Activated CD8-positive, alpha-beta memory T cell treated with anti-CD3 and anti-CD28 coated beads, Interleukin-2, amount 50 U/mL, for 1 hour (primary cell): ENCODE results near the gene TERB2.
"Not testable (repeated sequence)": the region's sequence is repeated elsewhere in the genome, so short reads cannot be mapped to it uniquely, and the experiment has no call there.

ENCODE experiments used
- DNase-seq: peaks from one replicate; pipeline ENCODE4 v3.0.0-alpha.2; 2020; ENCODE audit errors: extremely low read depth

TERB2 gene

DNA sequence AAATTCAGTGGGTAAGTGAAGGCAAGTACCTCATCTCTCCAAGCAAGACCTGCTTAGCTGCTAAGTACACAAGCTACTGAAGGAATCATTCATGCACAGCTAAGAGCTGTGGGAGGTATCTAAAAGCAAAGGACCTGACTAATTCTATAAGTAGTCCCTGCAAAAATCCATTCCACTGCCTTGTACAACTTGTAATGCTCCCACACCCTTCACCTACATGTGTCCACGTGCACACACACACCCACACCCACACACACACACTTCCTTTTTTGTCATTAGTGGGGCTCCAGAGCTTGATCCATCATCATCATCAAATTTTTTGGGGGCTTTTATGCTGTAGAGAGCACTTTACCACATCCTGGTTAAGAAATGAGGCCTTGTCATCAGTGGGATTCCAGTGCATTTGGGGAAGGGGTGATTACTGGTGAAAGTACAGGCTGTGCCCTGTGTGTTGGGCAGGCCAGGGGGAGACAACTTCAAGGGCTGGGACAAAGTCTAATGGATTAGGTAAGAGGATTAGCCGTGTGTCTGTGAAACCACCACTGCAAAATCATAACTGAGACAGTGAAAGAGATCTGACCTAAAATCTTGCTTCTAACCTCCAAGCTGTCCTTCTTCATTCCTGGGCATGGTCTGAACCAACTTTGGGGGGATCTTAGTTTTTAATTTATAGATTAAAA, 47.4 kb downstream of the TERB2 start:
- not testable (repeated sequence) for DNase-seq

DNA sequence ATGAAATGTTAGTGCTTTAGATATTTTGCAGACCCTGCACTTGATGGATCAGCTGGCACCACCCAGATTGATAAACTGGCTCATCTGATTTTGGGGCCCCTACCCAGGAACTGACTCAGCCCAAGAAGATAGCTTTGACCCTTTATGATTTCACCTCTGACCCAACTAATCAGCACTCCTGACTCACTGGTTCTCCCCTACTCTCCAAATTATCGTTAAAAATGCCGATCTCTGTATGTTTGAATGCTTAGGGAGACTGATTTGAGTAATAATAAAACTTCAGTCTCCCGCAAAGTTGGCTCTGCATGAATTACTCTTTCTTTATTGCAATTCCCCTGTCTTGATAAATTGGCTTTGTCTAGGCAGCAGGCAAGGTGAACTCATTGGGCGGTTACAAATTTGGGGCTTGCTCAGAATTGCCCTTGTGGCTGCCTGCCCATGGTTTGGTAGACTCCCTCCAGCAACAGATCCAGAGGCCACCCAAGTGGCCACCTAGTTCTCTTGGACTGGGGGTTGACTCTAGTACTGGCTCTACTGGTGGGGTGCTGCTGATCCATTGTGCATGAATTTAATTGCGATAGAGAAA, 48.2 kb downstream of the TERB2 start:
- DNase-seq = not testable (repeated sequence)

DNA sequence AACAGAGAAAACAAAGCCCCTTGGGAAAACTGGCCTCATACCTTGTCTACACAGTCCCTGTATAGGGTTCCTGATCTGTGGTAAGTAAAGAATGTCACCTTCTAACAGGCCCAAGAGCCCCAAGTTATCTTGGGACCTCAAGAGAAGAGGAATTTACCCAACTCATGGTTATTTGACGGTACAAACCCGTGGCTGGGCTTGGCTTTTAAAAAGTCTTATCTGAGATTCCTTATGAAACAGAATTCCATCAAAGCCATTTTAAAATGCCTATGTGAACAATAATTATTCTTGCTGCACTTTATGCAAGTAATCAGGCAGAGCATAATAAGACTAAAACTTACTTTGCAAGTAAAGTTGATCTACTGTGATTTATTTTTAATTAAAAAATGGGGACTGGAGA, 52.6 kb downstream of the TERB2 start:
- DNase-seq = no peak

DNA sequence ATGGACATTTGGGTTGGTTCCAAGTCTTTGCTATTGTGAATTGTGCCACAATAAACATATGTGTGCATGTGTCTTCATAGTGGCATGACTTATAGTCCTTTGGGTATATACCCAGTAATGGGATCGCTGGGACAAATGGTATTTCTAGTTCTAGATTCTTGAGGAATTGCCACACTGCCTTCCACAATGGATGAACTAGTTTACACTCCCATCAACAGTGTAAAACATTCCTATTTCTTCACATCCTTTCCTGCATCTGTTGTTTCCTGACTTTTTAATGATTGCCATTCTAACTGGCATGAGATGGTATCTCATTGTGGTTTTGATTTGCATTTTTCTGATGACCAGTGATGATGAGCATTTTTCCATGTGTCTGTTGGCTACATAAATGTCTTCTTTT, 58.6 kb downstream of the TERB2 start:
- not testable (repeated sequence) for DNase-seq

DNA sequence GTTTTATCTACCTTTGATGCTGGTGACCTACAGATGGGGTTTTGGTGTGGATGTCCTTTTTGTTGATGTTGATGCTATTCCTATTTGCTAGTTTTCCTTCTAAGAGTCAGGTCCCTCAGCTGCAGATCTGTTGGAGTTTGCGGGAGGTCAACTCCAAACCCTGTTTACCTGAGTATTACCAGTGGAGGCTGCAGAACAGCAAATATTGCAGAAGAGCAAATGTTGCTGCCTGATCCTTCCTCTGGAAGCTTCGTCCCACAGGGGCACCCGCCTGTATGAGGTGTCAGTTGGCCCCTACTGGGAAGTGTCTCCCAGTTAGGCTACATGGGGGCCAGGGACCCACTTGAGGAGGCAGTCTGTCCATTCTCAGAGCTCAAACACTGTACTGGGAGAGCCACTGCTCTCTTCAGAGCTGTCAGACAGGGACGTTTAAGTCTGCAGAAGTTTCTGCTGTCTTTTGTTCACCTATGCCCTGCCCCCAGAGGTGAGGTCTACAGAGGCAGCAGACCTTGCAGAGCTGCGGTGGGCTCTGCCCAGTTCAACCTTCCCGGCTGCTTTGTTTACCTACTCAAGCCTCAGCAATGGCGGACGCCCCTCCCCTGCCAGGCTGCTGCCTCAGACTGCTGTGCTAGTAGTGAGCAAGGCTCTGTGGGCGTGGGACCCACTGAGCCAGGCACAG, 63.9 kb downstream of the TERB2 start:
- not testable (repeated sequence) for DNase-seq

DNA sequence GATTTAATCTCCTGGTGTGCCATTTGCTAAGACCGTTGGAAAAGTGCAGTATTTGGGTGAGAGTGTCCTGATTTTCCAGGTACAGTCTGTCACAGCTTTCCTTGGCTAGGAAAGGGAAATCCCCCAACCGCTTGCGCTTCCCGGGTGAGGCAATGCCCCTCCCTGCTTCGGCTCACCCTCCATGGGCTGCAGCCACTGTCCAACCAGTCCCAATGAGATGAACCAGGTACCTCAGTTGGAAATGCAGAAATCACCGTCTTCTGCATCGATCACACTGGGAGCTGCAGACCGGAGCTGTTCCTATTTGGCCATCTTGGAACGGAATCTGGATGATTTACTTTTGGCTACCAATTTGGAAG, 64.4 kb downstream of the TERB2 start:
- not testable (repeated sequence) for DNase-seq

DNA sequence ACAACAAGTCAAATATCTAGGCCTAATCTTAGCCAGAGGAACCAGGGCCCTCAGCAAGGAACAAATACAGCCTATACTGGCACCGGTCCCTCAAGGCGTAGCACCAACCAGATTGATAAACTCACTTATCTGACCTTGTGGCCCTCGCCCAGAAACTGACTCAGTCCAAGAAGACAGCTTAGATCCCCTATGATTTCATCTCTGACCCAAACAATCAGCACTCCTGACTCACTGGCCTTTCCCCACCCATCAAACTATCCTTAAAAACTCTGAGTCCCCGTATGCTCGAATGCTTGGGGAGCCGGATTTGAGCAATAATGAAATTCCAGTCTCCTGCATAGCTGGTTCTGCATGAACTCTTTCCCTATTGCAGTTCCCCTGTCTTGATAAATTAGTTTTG, 64.9 kb downstream of the TERB2 start:
- DNase-seq = no peak

DNA sequence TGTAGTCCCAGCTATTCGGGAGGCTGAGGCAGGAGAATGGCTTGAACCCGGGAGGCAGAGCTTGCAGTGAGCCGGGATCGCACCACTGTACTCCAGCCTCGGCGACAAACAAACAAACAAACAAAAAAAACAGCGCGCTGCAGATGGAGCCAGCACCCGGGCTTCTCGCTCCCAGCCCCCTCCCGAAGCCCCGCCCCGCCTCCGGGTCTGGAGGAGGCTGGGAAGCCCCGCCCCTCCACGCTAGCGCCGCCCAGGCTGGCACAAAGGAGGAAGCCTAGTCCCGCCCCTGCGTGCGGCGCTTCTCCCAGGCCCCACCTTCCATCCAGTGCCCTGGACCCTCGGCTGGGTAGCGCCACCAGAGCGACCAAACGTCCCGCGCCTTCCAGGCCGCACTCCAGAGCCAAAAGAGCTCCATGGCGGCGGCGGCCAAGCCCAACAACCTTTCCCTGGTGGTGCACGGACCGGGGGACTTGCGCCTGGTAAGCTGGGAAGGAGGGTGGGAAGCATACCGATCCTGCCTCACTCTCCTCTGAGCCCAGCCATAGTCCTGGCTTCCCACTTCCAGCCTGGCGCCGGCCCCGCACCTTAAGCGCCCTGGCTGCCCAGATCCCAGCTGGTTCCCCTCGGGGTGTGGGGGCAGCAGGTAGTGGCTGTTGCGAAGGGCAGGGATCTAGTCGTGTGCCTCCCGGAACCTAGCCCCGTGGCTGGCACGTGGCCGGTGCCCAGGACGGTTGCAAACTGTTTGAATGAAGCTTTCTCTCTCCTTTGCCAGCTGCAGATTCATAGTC, 66.6 kb downstream of the TERB2 start, which contains the start of gene SORD:
Gene SORD (plus strand): TSS at position 325 of the 788 bp plus-strand sequence. CDS start 89 bp downstream, at position 414.
- DNase-seq = peak; percentile 63

DNA sequence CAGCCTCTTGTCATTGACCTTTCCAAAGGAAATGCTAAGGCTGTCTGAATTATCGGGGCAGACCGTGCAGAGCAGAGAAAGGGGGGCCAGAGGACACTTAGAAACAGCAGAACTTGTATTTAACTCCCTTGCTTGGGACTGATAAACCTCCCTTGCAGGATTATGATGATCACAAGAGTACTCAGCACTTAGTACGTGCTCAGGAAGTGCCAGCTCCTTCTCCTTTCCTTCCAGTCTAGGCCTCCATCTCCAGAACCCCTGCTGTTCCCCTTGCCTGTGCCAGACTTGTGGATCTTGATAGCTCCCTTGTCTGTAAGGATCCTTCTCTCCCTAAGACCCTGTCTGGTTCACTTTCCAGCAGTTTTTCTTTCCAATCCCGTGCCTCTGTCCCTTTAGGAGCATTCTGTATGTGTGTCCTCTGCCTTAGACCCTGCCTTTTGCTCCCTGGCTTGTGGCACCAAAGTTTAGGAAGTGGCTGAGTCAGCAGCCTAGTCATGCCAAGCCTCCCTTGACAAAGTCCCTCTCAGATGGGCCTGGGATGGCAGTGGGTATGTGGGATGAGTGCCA, 67.3 kb downstream of the TERB2 start:
- DNase-seq = no peak

DNA sequence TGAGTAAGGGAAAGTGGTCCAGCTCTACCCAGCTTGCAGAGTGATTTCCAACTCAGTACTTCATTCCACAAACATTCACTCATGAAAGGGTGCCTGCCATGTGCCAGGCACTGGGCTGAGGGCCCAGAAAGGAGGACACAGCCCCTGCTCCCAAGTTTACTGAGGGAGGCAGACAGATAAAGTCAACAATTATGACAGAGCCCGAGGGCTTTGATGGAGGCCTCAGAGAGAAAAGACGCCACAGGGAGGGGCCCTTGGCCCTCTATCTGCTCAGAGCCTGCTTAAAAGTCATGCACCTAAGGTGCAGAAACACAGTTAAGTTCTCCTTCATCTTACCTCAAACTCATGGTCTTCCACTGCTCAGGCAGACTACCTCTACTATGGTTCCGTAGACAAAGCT, 68.2 kb downstream of the TERB2 start:
- not testable (repeated sequence) for DNase-seq

DNA sequence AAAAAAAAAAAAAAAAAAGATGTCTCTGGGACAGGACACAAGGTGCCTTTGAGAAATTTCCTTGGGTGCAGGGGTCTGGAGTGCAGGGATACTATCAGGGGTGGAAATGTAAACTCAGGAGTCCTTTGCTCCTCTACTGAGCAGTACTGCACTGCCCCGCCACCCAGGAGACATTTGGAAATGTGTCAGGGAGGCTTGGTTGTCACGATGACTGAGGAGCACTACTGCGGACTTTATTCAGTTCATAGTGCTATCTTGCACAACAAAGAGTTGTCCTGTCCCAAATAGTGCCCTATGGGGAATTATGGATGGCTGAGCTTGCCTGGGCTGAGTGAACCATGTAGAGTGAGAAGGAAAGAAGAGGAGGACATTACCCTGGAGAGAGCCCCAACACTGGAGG, 69.1 kb downstream of the TERB2 start:
- DNase-seq = not testable (repeated sequence)

DNA sequence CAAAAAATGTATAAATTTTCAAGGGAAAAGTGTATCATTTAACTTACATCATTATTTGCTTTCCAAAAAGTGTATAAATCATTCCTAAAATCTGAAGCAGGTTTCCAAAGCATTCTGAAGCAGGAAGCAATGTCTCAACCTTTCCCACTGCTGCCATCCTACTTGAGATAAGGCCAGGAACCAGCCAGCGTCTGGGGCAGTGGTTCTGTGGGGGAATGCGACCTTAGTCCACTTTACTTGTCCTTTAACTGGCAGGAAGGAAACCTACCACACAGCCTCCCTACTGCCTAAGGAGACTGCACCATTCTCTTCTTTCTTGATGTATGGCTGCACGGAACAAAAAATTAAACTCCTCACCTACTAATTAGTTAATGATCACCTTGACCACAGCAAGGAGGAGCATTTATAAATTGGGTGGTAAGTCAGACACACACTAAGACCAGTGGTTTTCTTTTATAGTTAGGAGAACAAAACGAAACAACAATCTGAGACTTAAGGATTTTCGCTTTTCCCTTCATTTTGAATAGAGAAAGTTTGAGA, 70.2 kb downstream of the TERB2 start:
- no peak for DNase-seq

DNA sequence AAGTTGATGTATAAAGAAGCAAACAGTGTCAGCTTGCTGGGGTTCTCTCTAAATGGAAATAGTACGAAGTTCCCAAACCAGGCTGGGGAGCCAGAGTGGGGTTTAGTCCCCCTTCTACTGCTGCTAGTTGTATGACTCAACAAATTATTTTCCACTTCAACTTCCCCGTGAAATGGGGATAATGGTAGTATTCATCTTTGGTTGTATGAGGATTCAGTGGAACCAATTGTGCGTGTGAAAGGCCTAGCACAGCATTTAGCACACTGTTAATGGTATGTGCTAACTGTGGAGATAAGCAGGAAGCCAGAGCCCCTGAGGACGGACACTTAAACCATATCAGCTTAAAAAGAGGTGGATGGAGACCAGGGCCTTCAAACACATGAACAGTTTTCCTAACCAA, 70.7 kb downstream of the TERB2 start:
- no peak for DNase-seq
